GM12878 (cell line): ENCODE results near the gene ACAP2. TPM values are rescaled to one million over a fixed set of nuclear protein-coding genes. Genes with fewer than 3 reads are reported as not detected.

Source experiments
- ATAC-seq: fragments of 200-7000 bp; cut with Tn5 transposase; 3 replicates; pipeline ENCODE4 v1.9.1; 2020; ENCODE audit warnings: mild to moderate bottlenecking, moderate library complexity
- BruUV-seq: library from RNA; stranded (reverse); fragments of 400-500 nt; replicated peaks from 2 replicates; lab custom pipeline; 2021; lab: Mats Ljungman, UMichigan
- CTCF ChIA-PET: fragments of 300-600 bp; sonication (Branson Sonifier 250); formaldehyde crosslinking; extraction: SDS; loops from one replicate; lab custom pipeline; 2021; ENCODE audit warnings: inconsistent platforms; lab: Yijun Ruan, JAX
- POLR2A ChIA-PET: fragments of 350-600 bp; formaldehyde crosslinking; extraction: SDS; loops from one replicate; lab custom pipeline; 2021; ENCODE audit warnings: inconsistent platforms; lab: Charles Lee
- RAD21 ChIA-PET: fragments of 300-600 bp; sonication (Branson Sonifier 250); formaldehyde crosslinking; loops from one replicate; lab custom pipeline; 2023; ENCODE audit warnings: antibody characterized with exemption; ENCODE audit not compliant: unreplicated experiment; lab: Charles Lee
- SMC1A ChIA-PET: fragments of 300-600 bp; sonication (Branson Sonifier 250); formaldehyde crosslinking; loops from one replicate; lab custom pipeline; 2023; ENCODE audit not compliant: unreplicated experiment, uncharacterized antibody; lab: Charles Lee
- DNase-seq: peaks from one replicate; pipeline ENCODE4 v3.0.0-alpha.2; 2011; ENCODE audit warnings: low read depth, low spot score
- FAIRE-seq: peaks from 3 replicates; lab custom pipeline; 2011; peaks lifted over from hg19 to GRCh38; lab: Jason Lieb, UNC
- H2AFZ ChIP-seq: 2 replicates; pipeline ENCODE4 v1.6.0; 2011; ENCODE audit warnings: low read depth, low read length, control low read depth; ENCODE audit not compliant: control insufficient read depth
- H3K27ac ChIP-seq: 2 replicates; pipeline ENCODE4 v1.5.1; 2011; ENCODE audit warnings: control low read depth; ENCODE audit not compliant: control insufficient read depth, insufficient read depth
- H3K27me3 ChIP-seq, 2 experiments: replicated peaks in 1 of 2; 2 replicates each; pipeline versions ENCODE4 v1.6.0 to v1.6.1; 2011; ENCODE audit warnings: low read length in 1 of 2; ENCODE audit not compliant: control insufficient read depth in 2 of 2, insufficient read depth in 2 of 2
- H3K36me3 ChIP-seq, 2 experiments: 2 replicates each; pipeline ENCODE4 v1.5.1; 2011; ENCODE audit warnings: low read length in 1 of 2; ENCODE audit not compliant: control insufficient read depth in 2 of 2, insufficient read depth in 2 of 2
- H3K4me1 ChIP-seq: 2 replicates; pipeline ENCODE4 v1.6.1; 2011; ENCODE audit warnings: mild to moderate bottlenecking, low read length, moderate library complexity, mixed read lengths; ENCODE audit not compliant: control insufficient read depth, insufficient read depth
- H3K4me2 ChIP-seq: 2 replicates; pipeline ENCODE4 v1.6.0; 2011; ENCODE audit warnings: control low read depth; ENCODE audit not compliant: control insufficient read depth, insufficient read depth
- H3K4me3 ChIP-seq: fragments of 200-600 bp; sonication (generic); 2 replicates; pipeline ENCODE4 v1.5.1; 2016
- H3K79me2 ChIP-seq: 2 replicates; pipeline ENCODE4 v1.6.0; 2011; ENCODE audit warnings: low read length; ENCODE audit not compliant: control insufficient read depth, insufficient read depth
- H3K9ac ChIP-seq: 2 replicates; pipeline ENCODE4 v1.8.0; 2011; ENCODE audit warnings: low read length, control low read depth, mixed read lengths; ENCODE audit not compliant: control insufficient read depth, insufficient read depth
- H3K9me3 ChIP-seq: replicated peaks from 3 replicates; pipeline ENCODE4 v1.5.1; 2011; ENCODE audit warnings: mild to moderate bottlenecking, low read length; ENCODE audit not compliant: control insufficient read depth, insufficient read depth
- H4K20me1 ChIP-seq: 2 replicates; pipeline ENCODE4 v1.6.0; 2011; ENCODE audit not compliant: control insufficient read depth, insufficient read depth
- ASH2L ChIP-seq: fragments of 300-600, 200-600 bp; sonication (generic); IDR thresholded peaks from 2 replicates; pipeline ENCODE4 v1.6.1; 2017; ENCODE audit warnings: low read depth, mild to moderate bottlenecking, borderline replicate concordance
- BCL3 ChIP-seq: IDR thresholded peaks from 2 replicates; pipeline ENCODE4 v1.6.1; 2011; ENCODE audit warnings: borderline replicate concordance, low read depth, mild to moderate bottlenecking, moderate library complexity, low read length; ENCODE audit not compliant: insufficient read depth, poor library complexity, severe bottlenecking
- CBX3 ChIP-seq: fragments of 200-600 bp; sonication (generic); IDR thresholded peaks from 2 replicates; pipeline ENCODE4 v1.6.1; 2016; ENCODE audit warnings: low read depth, borderline replicate concordance
- EGR1 ChIP-seq, 2 experiments: IDR thresholded peaks; 1 replicate in 1 of 2; 2 replicates in 1 of 2; pipeline ENCODE4 v1.6.1; 2011 to 2012; ENCODE audit warnings: low read depth in 2 of 2, low read length in 2 of 2, borderline replicate concordance in 1 of 2, mild to moderate bottlenecking in 1 of 2, moderate library complexity in 1 of 2
- ETV6 ChIP-seq, 2 experiments: fragments of 450-650 bp in 1 of 2; IDR thresholded peaks in 1 of 2; conservative IDR thresholded peaks in 1 of 2; 2 replicates each; pipeline ENCODE4 v1.6.1; 2014; ENCODE audit warnings: antibody characterized with exemption in 1 of 2, borderline replicate concordance in 1 of 2, low read depth in 1 of 2, mild to moderate bottlenecking in 1 of 2, moderate library complexity in 1 of 2
- SIX5 ChIP-seq: IDR thresholded peaks from 2 replicates; pipeline ENCODE4 v1.6.1; 2011; ENCODE audit warnings: mild to moderate bottlenecking, low read depth, low read length, moderate library complexity; ENCODE audit not compliant: severe bottlenecking
- SMC3 ChIP-seq: IDR thresholded peaks from 2 replicates; pipeline ENCODE4 v1.6.1; 2011; ENCODE audit warnings: low read length, improper control_type of control experiment, borderline replicate concordance
- USF1 ChIP-seq: IDR thresholded peaks from 2 replicates; pipeline ENCODE4 v1.6.1; 2011; ENCODE audit warnings: borderline replicate concordance, low read depth, mild to moderate bottlenecking, moderate library complexity, mixed read lengths, low read length; ENCODE audit not compliant: insufficient read depth; ENCODE audit errors: extremely low read length
- ZBTB40 ChIP-seq: fragments of 450-650 bp; IDR thresholded peaks from 2 replicates; pipeline ENCODE4 v1.6.1; 2016; ENCODE audit warnings: mild to moderate bottlenecking, moderate library complexity, borderline replicate concordance
- WGBS: methylation state at CpG from one replicate; pipeline ENCODE4 v1.1.6; 2016; ENCODE audit warnings: low lambda C conversion rate; ENCODE audit not compliant: insufficient replicate concordance, insufficient coverage; ENCODE audit errors: missing lambda C conversion rate; 5-methylcytosine and 5-hydroxymethylcytosine counted together
- in situ Hi-C: fragments of 300-500 bp; cut with MboI; formaldehyde crosslinking; loops from 9 replicates; pipeline ENCODE4 v1.14.3; 2018; ENCODE audit warnings: mixed read lengths
- intact Hi-C: fragments of 100-400 bp; cut with micrococcal nuclease; formaldehyde crosslinking; loops from one replicate; pipeline ENCODE4 v1.14.2; 2022; ENCODE audit not compliant: unreplicated experiment
- polyA plus RNA-seq, 11 experiments: library from polyadenylated mRNA; depleted of rRNA in 4 of 11; unstranded in 6 of 11; stranded (reverse) in 5 of 11; fragments of >200 nt; fragmentation: Nextera tagmentation in 4 of 11; fragmentation: Illumina TruSeq in 1 of 11; extraction: Ambion mirVana in 4 of 11; extraction: Trizol in 1 of 11; gene quantifications; 1 replicate in 1 of 11; 2 replicates in 10 of 11; pipeline versions ENCODE4 v1.2.1 to v1.2.3, GENCODE V29; 2011 to 2016; ENCODE audit warnings: inconsistent platforms in 2 of 11, missing spikeins in 2 of 11, low read depth in 1 of 11
- total RNA-seq, 4 experiments: library from RNA; depleted of rRNA in 3 of 4; stranded (reverse); fragments of >200 nt in 3 of 4; fragmentation: Illumina TruSeq in 1 of 4; extraction: Trizol in 1 of 4; gene quantifications; 2 replicates each; pipeline versions ENCODE4 v1.2.1 to v1.2.3, GENCODE V29; 2013 to 2021

ACAP2 gene
- total and polyA plus RNA-seq, 10 of the 15 experiments (the other 5 are each of a cell fraction or from before 2014, with no cell fraction given), result 7.1 to 53.8 (median 35.7) TPM

GRCh38 chr3:195411836-195412235 lies 31.0 kb downstream of the ACAP2 start:
- Histone ChIP-seq H3K27ac (no peak overlapping the region), H4K20me1 (peaks cover 3% of the 10 kb centered on the region; the same call in 1 of the 2 replicates), H3K4me2 (no peak overlapping the region), H2AFZ (no peak overlapping the region), H3K9me3 (peaks cover 7% of the 10 kb centered on the region; the same call in 2 of the 3 replicates), H3K79me2 (peaks cover 53% of the 10 kb centered on the region), H3K4me1 (peaks cover 4% of the 10 kb centered on the region; the same call in 1 of the 2 replicates), H3K36me3 (peaks cover 0 to 12% of the 10 kb centered on the region in 2 experiments; a peak in 2 of 4 replicates), H3K9ac (no peak overlapping the region), H3K4me3 (no peak overlapping the region), H3K27me3 (no peaks in the 10 kb centered on the region)
- ChIA-PET CTCF (interaction anchor here (1.4 kb wide), 1 partner anchor 140 kb away, joined by 5 read pairs; the partner anchor contains the start of gene XXYLT1), RAD21 (no interaction called here), SMC1A (interaction anchor here (0.6 kb wide), 1 partner anchor 137 kb away, joined by 3 read pairs; no protein-coding TSS in a partner anchor), POLR2A (interaction anchor here (1.0 kb wide), 1 partner anchor 28 kb away, joined by 3 read pairs; no protein-coding TSS in a partner anchor)
- DNase-seq (no peak), ATAC-seq (no peak), FAIRE-seq (no peak)
- no TSS peak for BruUV-seq
- in situ Hi-C loops (no loop called here), intact Hi-C loops (no loop called here)
- TF ChIP-seq BCL3 (no peak), CBX3 (no peak)

- intact Hi-C loops, result no loop called here
- ChIA-PET SMC1A (no interaction called here), POLR2A (no interaction called here), CTCF (interaction anchor here (1.4 kb wide), 1 partner anchor 139 kb away, joined by 5 read pairs; the partner anchor contains the start of gene XXYLT1), RAD21 (no interaction called here)
- no peak for ATAC-seq
- H3K9me3 ChIP-seq, result peaks cover 7% of the 10 kb centered on the region
- peaks cover 0 to 14% of the 10 kb centered on the region in 2 experiments; a peak in 2 of 4 replicates for H3K36me3 ChIP-seq
- 100% methylated on average over 4 of the region's 4 CpGs for WGBS
- no peak overlapping the region for H3K27ac ChIP-seq
- H3K4me1 ChIP-seq, result peaks cover 4% of the 10 kb centered on the region; the same call in 1 of the 2 replicates
- H3K9ac ChIP-seq, result no peak overlapping the region
- peaks cover 56% of the 10 kb centered on the region for H3K79me2 ChIP-seq
- no peak overlapping the region for H2AFZ ChIP-seq
- no peak for DNase-seq
- no peaks in the 10 kb centered on the region for H3K27me3 ChIP-seq
- no peak overlapping the region for H3K4me3 ChIP-seq
- in situ Hi-C loops, result no loop called here
- FAIRE-seq, result no peak
- H3K4me2 ChIP-seq, result no peak overlapping the region
- BruUV-seq, result no TSS peak
- H4K20me1 ChIP-seq, result peaks cover 3% of the 10 kb centered on the region; the same call in 1 of the 2 replicates
- no peak for TF ChIP-seq EGR1 (IDR thresholded peaks at IDR 0.05; ENCODE audit: borderline replicate concordance in 1 of 2, low read depth in 2 of 2, low read length in 2 of 2)
- TF ChIP-seq USF1, result no peak
- no peak for TF ChIP-seq ETV6 (conservative IDR thresholded peaks at IDR 0.05 in 1 of 2, IDR thresholded peaks at IDR 0.05 in 1 of 2; ENCODE audit: borderline replicate concordance in 1 of 2, low read depth in 1 of 2)
- no peak for TF ChIP-seq SIX5
- no peak for TF ChIP-seq SMC3
- TF ChIP-seq ASH2L, result no peak
- TF ChIP-seq ZBTB40, result no peak
Measured at GRCh38 chr3:195410546-195410945, 32.3 kb downstream of the ACAP2 start.
